HEK293T (cell line): ENCODE measurements around the gene SPEF2.

ENCODE experiments used
- CTCF ChIA-PET: fragments of 350-600 bp; formaldehyde crosslinking; extraction: SDS; loops from one replicate; lab custom pipeline; 2021; ENCODE audit warnings: antibody characterized with exemption, inconsistent platforms; lab: Yijun Ruan, JAX
- POLR2A ChIA-PET: fragments of 350-600 bp; formaldehyde crosslinking; extraction: SDS; loops from one replicate; lab custom pipeline; 2020; ENCODE audit warnings: antibody characterized with exemption, inconsistent platforms; lab: Yijun Ruan, JAX
- DNase-seq: peaks from one replicate; pipeline ENCODE4 v3.0.0; 2012; ENCODE audit warnings: mixed read lengths; ENCODE audit errors: extremely low spot score
- ARNT ChIP-seq: fragments of 450-650 bp; IDR thresholded peaks from 2 replicates; pipeline ENCODE4 v1.6.1; 2017; ENCODE audit warnings: mild to moderate bottlenecking
- BHLHE40 ChIP-seq: fragments of 450-650 bp; IDR thresholded peaks from 2 replicates; pipeline ENCODE4 v1.6.1; 2016; ENCODE audit warnings: mild to moderate bottlenecking, moderate library complexity, borderline replicate concordance
- CTBP1 ChIP-seq: fragments of 450-650 bp; IDR thresholded peaks from 2 replicates; pipeline ENCODE4 v1.6.1; 2016; ENCODE audit warnings: borderline replicate concordance
- ELF4 ChIP-seq: fragments of 450-650 bp; IDR thresholded peaks from 2 replicates; pipeline ENCODE4 v1.6.1; 2017; ENCODE audit warnings: antibody characterized with exemption
- FOXA1 ChIP-seq: fragments of 450-650 bp; IDR thresholded peaks from 2 replicates; pipeline ENCODE4 v1.6.1; 2016; ENCODE audit warnings: mild to moderate bottlenecking
- FOXK2 ChIP-seq: fragments of 450-650 bp; IDR thresholded peaks from 2 replicates; pipeline ENCODE4 v1.6.1; 2016; ENCODE audit warnings: mild to moderate bottlenecking
- FOXM1 ChIP-seq: fragments of 450-650 bp; IDR thresholded peaks from 2 replicates; pipeline ENCODE4 v1.6.1; 2017; ENCODE audit warnings: mild to moderate bottlenecking, borderline replicate concordance
- HDGF ChIP-seq: fragments of 450-650 bp; IDR thresholded peaks from 2 replicates; pipeline ENCODE4 v1.6.1; 2017; ENCODE audit warnings: antibody characterized with exemption, borderline replicate concordance
- L3MBTL2 ChIP-seq: fragments of 450-650 bp; conservative IDR thresholded peaks from 2 replicates; pipeline ENCODE4 v1.6.1; 2016; ENCODE audit warnings: mild to moderate bottlenecking
- LEF1 ChIP-seq: fragments of 450-650 bp; IDR thresholded peaks from 2 replicates; pipeline ENCODE4 v1.6.1; 2017; ENCODE audit warnings: mild to moderate bottlenecking, borderline replicate concordance
- NFRKB ChIP-seq: fragments of 450-650 bp; IDR thresholded peaks from 2 replicates; pipeline ENCODE4 v1.6.1; 2016; ENCODE audit warnings: mild to moderate bottlenecking, moderate library complexity
- PKNOX1 ChIP-seq: fragments of 450-650 bp; IDR thresholded peaks from 2 replicates; pipeline ENCODE4 v1.6.1; 2016
- SP1 ChIP-seq: fragments of 450-650 bp; IDR thresholded peaks from 2 replicates; pipeline ENCODE4 v1.6.1; 2017
- SUZ12 ChIP-seq: fragments of 450-650 bp; IDR thresholded peaks from 2 replicates; pipeline ENCODE4 v1.6.1; 2016; ENCODE audit warnings: mild to moderate bottlenecking
- TARDBP ChIP-seq: fragments of 450-650 bp; IDR thresholded peaks from 2 replicates; pipeline ENCODE4 v1.6.1; 2016
- ZNF384 ChIP-seq: fragments of 450-650 bp; IDR thresholded peaks from 2 replicates; pipeline ENCODE4 v1.6.1; 2016

Gene SPEF2

GRCh38 chr5:35677878-35678277 is 60.2 kb downstream of the SPEF2 start:
- ChIA-PET POLR2A (no interaction called here), CTCF (no interaction called here)
- no peak for TF ChIP-seq SUZ12
- TF ChIP-seq CTBP1, result no peak
- no peak for TF ChIP-seq SP1
- no peak for TF ChIP-seq FOXA1
- TF ChIP-seq NFRKB, result no peak
- no peak for TF ChIP-seq FOXM1
- TF ChIP-seq LEF1, result no peak
- TF ChIP-seq L3MBTL2, result no peak
- TF ChIP-seq ELF4, result no peak
- no peak for TF ChIP-seq BHLHE40
- no peak for TF ChIP-seq TARDBP
- no peak for DNase-seq

GRCh38 chr5:35678661-35679060 is 61.0 kb downstream of the SPEF2 start:
- no peak for DNase-seq
- CTCF ChIA-PET, result no interaction called here
- POLR2A ChIA-PET, result no interaction called here
- TF ChIP-seq L3MBTL2 (no peak), BHLHE40 (no peak), ELF4 (no peak), HDGF (no peak), ZNF384 (no peak), SP1 (no peak), FOXM1 (no peak), CTBP1 (no peak), FOXA1 (no peak)

GRCh38 chr5:35679357-35679756 is 61.7 kb downstream of the SPEF2 start:
- CTCF ChIA-PET, result no interaction called here
- no peak for DNase-seq
- POLR2A ChIA-PET, result no interaction called here
- TF ChIP-seq FOXM1 (no peak), TARDBP (no peak), PKNOX1 (no peak), BHLHE40 (no peak), ELF4 (no peak), HDGF (no peak), L3MBTL2 (no peak), CTBP1 (no peak), SUZ12 (no peak), FOXK2 (no peak), LEF1 (no peak), SP1 (no peak), ZNF384 (no peak), FOXA1 (no peak), ARNT (no peak), NFRKB (no peak)

- POLR2A ChIA-PET, result no interaction called here
- CTCF ChIA-PET, result no interaction called here
- TF ChIP-seq LEF1 (no peak), PKNOX1 (no peak), L3MBTL2 (no peak), ARNT (no peak), NFRKB (no peak)
- no peak for DNase-seq
These were observed 64.2 kb downstream of the SPEF2 start for GRCh38 chr5:35681911-35682310.

- CTCF ChIA-PET, result no interaction called here
These were observed 65.8 kb downstream of the SPEF2 start for GRCh38 chr5:35683466-35683865.

GRCh38 chr5:35685161-35685560 is 67.5 kb downstream of the SPEF2 start:
- POLR2A ChIA-PET, result no interaction called here
- no peak for TF ChIP-seq BHLHE40
- TF ChIP-seq FOXM1, result no peak
- no peak for TF ChIP-seq SP1
- no peak for TF ChIP-seq L3MBTL2
- CTCF ChIA-PET, result no interaction called here
- DNase-seq, result no peak

More at GRCh38 chr5:35683466-35683865, 65.8 kb downstream of the SPEF2 start:
- POLR2A ChIA-PET, result no interaction called here
- TF ChIP-seq FOXA1, result no peak
- TF ChIP-seq BHLHE40, result no peak
- TF ChIP-seq TARDBP, result no peak
- TF ChIP-seq HDGF, result no peak
- TF ChIP-seq FOXK2, result no peak
- TF ChIP-seq ELF4, result no peak
- no peak for DNase-seq

GRCh38 chr5:35687961-35688360 is 70.3 kb downstream of the SPEF2 start:
- TF ChIP-seq HDGF (no peak), SP1 (no peak), ZNF384 (no peak), BHLHE40 (no peak), PKNOX1 (no peak), NFRKB (no peak), FOXA1 (no peak), SUZ12 (no peak), FOXM1 (no peak), L3MBTL2 (no peak), FOXK2 (no peak), ELF4 (no peak), CTBP1 (no peak), LEF1 (no peak), TARDBP (no peak), ARNT (no peak)
- CTCF ChIA-PET, result no interaction called here
- DNase-seq, result no peak
- POLR2A ChIA-PET, result no interaction called here
